ENCODE data around the gene HSBP1L1. TPM values are rescaled to one million over a fixed set of nuclear protein-coding genes. Genes with fewer than 3 reads are reported as not detected.

HSBP1L1 gene
- total RNA-seq, 2 experiments from 2014 or later, result 42.6 to 42.7 TPM

DNA sequence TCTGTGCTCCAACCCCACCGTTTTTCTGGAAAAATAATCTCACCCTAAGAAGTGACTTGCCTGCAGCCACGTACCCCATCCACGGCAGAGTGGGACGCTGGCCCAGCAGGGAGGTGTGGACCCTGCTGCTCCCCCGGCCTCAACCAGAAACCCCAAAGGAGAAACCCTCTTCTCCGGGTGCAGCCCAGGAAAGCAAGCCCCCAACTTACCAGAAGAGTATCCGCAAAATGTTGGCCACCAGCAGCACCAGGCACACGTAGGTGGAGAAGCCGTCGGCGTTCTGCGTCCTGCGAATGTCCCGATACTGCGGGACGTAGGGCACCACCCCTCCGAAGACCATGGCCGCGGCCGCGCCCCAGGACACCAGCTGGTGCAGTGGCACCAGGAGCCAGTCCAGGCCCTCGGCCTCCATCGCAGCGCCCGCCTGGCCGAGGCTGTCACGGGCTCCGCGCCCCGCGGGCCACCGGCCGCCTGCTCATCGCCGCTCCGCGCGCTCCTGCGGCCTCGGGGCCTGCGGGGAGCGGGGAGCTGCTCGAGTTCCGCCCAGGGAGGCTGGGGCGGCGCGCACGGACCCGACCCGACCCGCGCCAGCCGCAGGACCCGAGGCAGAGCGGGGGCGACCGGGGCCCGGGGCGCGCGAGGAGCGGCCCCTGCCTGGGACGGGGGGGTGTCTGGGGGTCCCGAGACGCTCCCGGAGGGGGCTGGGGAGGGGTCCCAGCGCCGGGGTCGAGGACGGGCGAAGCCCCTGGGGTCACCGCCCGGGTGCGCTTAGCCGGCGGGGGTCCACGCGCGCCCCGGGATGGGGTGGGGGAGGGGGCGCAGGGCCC is 13.7 kb upstream of the HSBP1L1 start:
- Histone ChIP-seq H3K27ac (ENCODE audit: low read depth in 1 of 2, low read length in 2 of 2) (peak overlapping the region in 1 of 2 donors; percentile 35), H3K9me3 (ENCODE audit: control insufficient read depth in 1 of 2, insufficient read depth in 1 of 2, low read length in 2 of 2) (no peaks in the 10 kb centered on the region), H3K4me3 (ENCODE audit: low read length) (peak overlapping the region; percentile 62), H3K27me3 (ENCODE audit: control insufficient read depth in 1 of 2, insufficient read depth in 2 of 2, low read length in 2 of 2) (no peaks in the 10 kb centered on the region), H3K4me1 (ENCODE audit: insufficient read depth, low read length) (peaks cover 39% of the 10 kb centered on the region), H3K36me3 (ENCODE audit: insufficient read depth, low read length) (peaks cover 3% of the 10 kb centered on the region)
- peak overlapping the region; percentile 80 for H3K27ac Mint-ChIP-seq
- CTCF ChIA-PET, result interaction anchor here (1.2 to 1.4 kb wide), 4 partner anchors 9 to 37 kb away, joined by 3 to 8 read pairs (median 3); no protein-coding TSS in a partner anchor
- ATAC-seq (ENCODE audit: poor library complexity) (peak; percentile 25), DNase-seq (peak in 5 of 14 experiments; percentile 10 to 64 (median 25))
- H3K27me3 Mint-ChIP-seq, result no peaks in the 10 kb centered on the region
- TF ChIP-seq, protein P1, sequence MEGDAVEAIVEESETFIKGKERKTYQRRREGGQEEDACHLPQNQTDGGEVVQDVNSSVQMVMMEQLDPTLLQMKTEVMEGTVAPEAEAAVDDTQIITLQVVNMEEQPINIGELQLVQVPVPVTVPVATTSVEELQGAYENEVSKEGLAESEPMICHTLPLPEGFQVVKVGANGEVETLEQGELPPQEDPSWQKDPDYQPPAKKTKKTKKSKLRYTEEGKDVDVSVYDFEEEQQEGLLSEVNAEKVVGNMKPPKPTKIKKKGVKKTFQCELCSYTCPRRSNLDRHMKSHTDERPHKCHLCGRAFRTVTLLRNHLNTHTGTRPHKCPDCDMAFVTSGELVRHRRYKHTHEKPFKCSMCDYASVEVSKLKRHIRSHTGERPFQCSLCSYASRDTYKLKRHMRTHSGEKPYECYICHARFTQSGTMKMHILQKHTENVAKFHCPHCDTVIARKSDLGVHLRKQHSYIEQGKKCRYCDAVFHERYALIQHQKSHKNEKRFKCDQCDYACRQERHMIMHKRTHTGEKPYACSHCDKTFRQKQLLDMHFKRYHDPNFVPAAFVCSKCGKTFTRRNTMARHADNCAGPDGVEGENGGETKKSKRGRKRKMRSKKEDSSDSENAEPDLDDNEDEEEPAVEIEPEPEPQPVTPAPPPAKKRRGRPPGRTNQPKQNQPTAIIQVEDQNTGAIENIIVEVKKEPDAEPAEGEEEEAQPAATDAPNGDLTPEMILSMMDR (IDR thresholded peaks at IDR 0.05), result no peak
- peaks cover 20% of the 10 kb centered on the region for H3K36me3 Mint-ChIP-seq (ENCODE audit: low read depth)
- H3K9me3 Mint-ChIP-seq, result no peaks in the 10 kb centered on the region
- H3K4me1 Mint-ChIP-seq (ENCODE audit: low read depth), result peaks cover 37% of the 10 kb centered on the region
- peak overlapping the region; percentile 87 for H3K4me3 Mint-ChIP-seq
- POLR2A ChIA-PET, result interaction anchor here (0.7 to 4.2 kb wide), 10 partner anchors 9 to 882 kb away, joined by 3 to 27 read pairs (median 6); partner anchors contain the start of genes ADNP2, ATP9B, HSBP1L1 and RBFA
- intact Hi-C loops (cut with DNase I, micrococcal nuclease), result loop anchor here (1.0 to 10.0 kb wide), 7 partner anchors 14 to 886 kb away; partner anchors contain the start of genes CTDP1 (in 2 of the 2), TXNL4A (in 2 of the 2), ATP9B (in 1 of the 2) and HSBP1L1 (in 1 of the 2)

DNA sequence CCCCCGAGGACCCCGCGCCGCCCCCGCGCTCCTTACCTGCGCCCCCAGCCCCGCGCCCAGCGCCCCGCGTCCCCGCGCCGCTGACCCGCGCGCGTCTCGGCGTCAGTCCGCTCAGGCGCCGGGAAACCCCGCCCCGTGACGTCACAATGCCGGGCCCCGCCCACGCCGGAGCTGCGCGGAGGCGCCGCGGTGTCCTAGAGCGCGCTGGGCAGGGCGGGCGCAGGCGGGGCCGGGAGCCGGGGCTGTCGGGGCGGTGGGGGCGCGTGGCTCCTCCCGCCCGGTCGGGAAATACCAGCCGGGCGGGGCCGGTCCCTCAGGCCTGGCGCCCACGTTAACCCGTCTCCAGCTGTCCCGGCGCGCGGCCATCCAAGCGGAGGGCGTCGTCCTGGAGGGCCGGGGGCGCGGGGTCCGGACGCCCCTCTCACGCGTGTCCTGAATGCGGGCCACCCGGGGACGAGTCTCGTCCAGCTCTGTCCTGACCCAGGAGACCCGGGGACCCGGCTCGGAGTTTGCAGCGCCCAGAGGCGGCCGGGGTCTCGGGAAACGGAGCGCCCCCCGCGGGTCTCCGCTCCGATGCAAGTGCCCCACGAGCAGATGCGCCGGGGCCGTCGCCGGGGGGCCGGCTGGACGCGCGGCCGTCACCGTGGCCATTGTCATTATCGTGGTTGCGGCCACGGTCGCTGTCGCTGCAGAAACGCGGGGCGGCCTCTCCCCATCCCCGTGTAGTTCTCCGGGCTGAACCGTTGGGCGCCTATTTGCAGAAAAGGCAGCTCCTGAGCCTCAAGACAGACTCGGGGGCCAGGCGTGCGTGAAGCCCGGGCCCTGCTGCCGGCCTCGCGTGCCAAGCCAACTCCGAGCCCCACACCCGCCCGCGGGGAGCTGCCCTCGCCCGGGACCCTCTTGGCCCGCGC is 12.6 kb upstream of the HSBP1L1 start, which contains the start of gene SLC66A2:
SLC66A2 (minus strand) TSS at position 109 of the 911 bp plus-strand sequence. CDS start 727 bp downstream, outside the sequence.
- H3K9me3 ChIP-seq (ENCODE audit: control insufficient read depth in 1 of 2, insufficient read depth in 1 of 2, low read length in 2 of 2), result no peaks in the 10 kb centered on the region
- intact Hi-C loops (cut with DNase I, micrococcal nuclease), result loop anchor here (1.0 to 10.0 kb wide), 7 partner anchors 13 to 887 kb away; partner anchors contain the start of genes CTDP1 (in 2 of the 2), TXNL4A (in 2 of the 2), ATP9B (in 1 of the 2) and HSBP1L1 (in 1 of the 2)
- ATAC-seq (ENCODE audit: poor library complexity), result peak; percentile 91
- peak; percentile 86 to 99 (median 96) for DNase-seq
- peaks cover 36% of the 10 kb centered on the region for H3K4me1 ChIP-seq (ENCODE audit: insufficient read depth, low read length)
- TF ChIP-seq, protein P1 (IDR thresholded peaks at IDR 0.05), result no peak
- H3K27ac ChIP-seq (ENCODE audit: low read depth in 1 of 2, low read length in 2 of 2), result peak within 1 kb of the TSS in 1 of 2 donors; percentile 35
- POLR2A ChIA-PET, result interaction anchor here (0.7 to 4.2 kb wide), 9 partner anchors 8 to 883 kb away, joined by 3 to 27 read pairs (median 6); partner anchors contain the start of genes ADNP2, ATP9B, HSBP1L1 and RBFA
- H3K4me3 ChIP-seq (ENCODE audit: low read length), result peak within 1 kb of the TSS; percentile 62
- peaks cover 3% of the 10 kb centered on the region for H3K36me3 ChIP-seq (ENCODE audit: insufficient read depth, low read length)
- no peaks in the 10 kb centered on the region for H3K9me3 Mint-ChIP-seq
- no peaks in the 10 kb centered on the region for H3K27me3 ChIP-seq (ENCODE audit: control insufficient read depth in 1 of 2, insufficient read depth in 2 of 2, low read length in 2 of 2)
- H3K27ac Mint-ChIP-seq, result peak within 1 kb of the TSS; percentile 80
- no peaks in the 10 kb centered on the region for H3K27me3 Mint-ChIP-seq
- peak within 1 kb of the TSS; percentile 87 for H3K4me3 Mint-ChIP-seq
- H3K36me3 Mint-ChIP-seq (ENCODE audit: low read depth), result peaks cover 12% of the 10 kb centered on the region
- CTCF ChIA-PET, result interaction anchor here (1.0 to 1.3 kb wide), 4 partner anchors 13 to 36 kb away, joined by 3 to 8 read pairs (median 3); no protein-coding TSS in a partner anchor
- peaks cover 29% of the 10 kb centered on the region for H3K4me1 Mint-ChIP-seq (ENCODE audit: low read depth)
